K562 (cell line): ENCODE data around the gene GLRX5. TPM values are rescaled to one million over a fixed set of nuclear protein-coding genes. Genes with fewer than 3 reads are reported as not detected.

Experiments
- ATAC-seq: fragments of 200-7000 bp; cut with Tn5 transposase; 3 replicates; pipeline ENCODE4 v1.9.1; 2020; ENCODE audit warnings: moderate library complexity
- BruUV-seq: library from RNA; stranded (reverse); fragments of 400-500 nt; replicated peaks from 2 replicates; lab custom pipeline; 2021; lab: Mats Ljungman, UMichigan
- CTCF ChIA-PET: fragments of 300-600 bp; formaldehyde crosslinking; extraction: SDS; loops from one replicate; lab custom pipeline; 2021; ENCODE audit warnings: low intra/inter-chr PET ratio; lab: Yijun Ruan, JAX
- POLR2A ChIA-PET: fragments of 300-600, 350-650 bp; sonication (Branson Sonifier 250); formaldehyde crosslinking; extraction: SDS; loops from one replicate; lab custom pipeline; 2021; ENCODE audit warnings: antibody characterized with exemption, inconsistent platforms; lab: Yijun Ruan, JAX
- DNase-seq, 4 experiments: peaks; one replicate each; pipeline versions ENCODE4 v3.0.0 to v3.0.0-alpha.2; 2011 to 2018; ENCODE audit warnings: low spot score in 3 of 4, mixed read lengths in 3 of 4; ENCODE audit errors: extremely low read depth in 1 of 4
- FAIRE-seq: peaks from 2 replicates; lab custom pipeline; 2011; peaks lifted over from hg19 to GRCh38; lab: Jason Lieb, UNC
- H2AFZ ChIP-seq: 2 replicates; pipeline ENCODE4 v1.6.0; 2011; ENCODE audit warnings: low read depth, low read length, control low read depth, inconsistent platforms
- H3K27ac ChIP-seq: fragments of 200-600 bp; 3 replicates; pipeline ENCODE4 v1.8.0; 2011; ENCODE audit warnings: low read depth, mild to moderate bottlenecking, control low read depth, inconsistent platforms, low read length, moderate library complexity, mixed read lengths; ENCODE audit errors: extremely low read depth
- H3K27me3 ChIP-seq, 2 experiments: fragments of 300-600 bp in 1 of 2; 2 replicates in 1 of 2; 3 replicates in 1 of 2; pipeline versions ENCODE4 v1.6.0 to v1.8.0; 2011; ENCODE audit warnings: inconsistent platforms in 2 of 2, low read length in 2 of 2, mild to moderate bottlenecking in 1 of 2, mixed read lengths in 1 of 2, moderate library complexity in 1 of 2; ENCODE audit not compliant: control insufficient read depth in 2 of 2, insufficient read depth in 2 of 2
- H3K36me3 ChIP-seq: fragments of 300-600 bp; 3 replicates; pipeline ENCODE4 v1.8.0; 2011; ENCODE audit warnings: mild to moderate bottlenecking, low read length, inconsistent platforms; ENCODE audit not compliant: control insufficient read depth, insufficient read depth
- H3K4me1 ChIP-seq, 2 experiments: fragments of 200-600 bp in 1 of 2; replicated peaks in 1 of 2; 2 replicates in 1 of 2; 3 replicates in 1 of 2; pipeline versions ENCODE4 v1.5.1 to v1.8.0; 2011; ENCODE audit warnings: inconsistent platforms in 2 of 2, low read length in 2 of 2, mild to moderate bottlenecking in 1 of 2, mixed read lengths in 1 of 2, moderate library complexity in 1 of 2; ENCODE audit not compliant: control insufficient read depth in 2 of 2, insufficient read depth in 2 of 2
- H3K4me2 ChIP-seq: 2 replicates; pipeline ENCODE4 v1.6.1; 2011; ENCODE audit warnings: low read length, control low read depth, inconsistent platforms, mixed read lengths; ENCODE audit not compliant: insufficient read depth
- H3K4me3 ChIP-seq: fragments of 200-600 bp; sonication (generic), shearing (Covaris generic); 2 replicates; pipeline ENCODE4 v1.5.1; 2016; ENCODE audit warnings: control low read depth, inconsistent platforms
- H3K79me2 ChIP-seq: fragments of 200-600 bp; 3 replicates; pipeline ENCODE4 v1.8.0; 2011; ENCODE audit warnings: low read length, inconsistent platforms; ENCODE audit not compliant: control insufficient read depth, insufficient read depth
- H3K9ac ChIP-seq, 2 experiments: 2 replicates each; pipeline versions ENCODE4 v1.6.0 to v1.6.1; 2011; ENCODE audit warnings: low read depth in 2 of 2, low read length in 2 of 2, control low read depth in 1 of 2, inconsistent platforms in 1 of 2, mild to moderate bottlenecking in 1 of 2, mixed read lengths in 1 of 2; ENCODE audit not compliant: insufficient read depth in 1 of 2
- H3K9me1 ChIP-seq: one replicate; pipeline ENCODE4 v1.6.0; 2011; ENCODE audit warnings: inconsistent platforms, mild to moderate bottlenecking, low read length, moderate library complexity; ENCODE audit not compliant: control insufficient read depth, insufficient read depth
- H3K9me3 ChIP-seq: replicated peaks from 2 replicates; pipeline ENCODE4 v1.5.1; 2011; ENCODE audit warnings: low read depth, low read length, inconsistent platforms; ENCODE audit not compliant: control insufficient read depth, insufficient read depth
- H4K20me1 ChIP-seq: replicated peaks from 2 replicates; pipeline ENCODE4 v1.6.1; 2011; ENCODE audit warnings: low read length, inconsistent platforms, mixed read lengths; ENCODE audit not compliant: control insufficient read depth, insufficient read depth
- CBX5 ChIP-seq: IDR thresholded peaks from 2 replicates; pipeline ENCODE4 v1.6.1; 2014; ENCODE audit warnings: low read depth, borderline replicate concordance
- CHD2 ChIP-seq: IDR thresholded peaks from 2 replicates; pipeline ENCODE4 v1.6.1; 2011; ENCODE audit warnings: low read depth, low read length
- GABPA ChIP-seq: fragments of 200-800 bp; sonication (Bioruptor generic); conservative IDR thresholded peaks from 2 replicates; pipeline ENCODE4 v1.6.1; 2016; ENCODE audit warnings: low read depth, missing genetic modification characterization, missing compliant biosample characterization
- HDAC2 ChIP-seq: fragments of 450-650 bp; IDR thresholded peaks from 2 replicates; pipeline ENCODE4 v1.6.1; 2016; ENCODE audit warnings: mild to moderate bottlenecking
- ILF3 ChIP-seq: fragments of 450-650 bp; IDR thresholded peaks from 2 replicates; pipeline ENCODE4 v1.6.1; 2018; ENCODE audit warnings: antibody characterized with exemption, mild to moderate bottlenecking, moderate library complexity, borderline replicate concordance
- MCM2 ChIP-seq: fragments of 450-650 bp; IDR thresholded peaks from 2 replicates; pipeline ENCODE4 v1.6.1; 2017; ENCODE audit warnings: low read depth, mild to moderate bottlenecking
- NFATC3 ChIP-seq: fragments of 450-650 bp; IDR thresholded peaks from 2 replicates; pipeline ENCODE4 v1.6.1; 2017; ENCODE audit warnings: mild to moderate bottlenecking
- RBM17 ChIP-seq: fragments of 200-400 bp; formaldehyde crosslinking; IDR thresholded peaks from 2 replicates; pipeline ENCODE4 v1.6.1; 2017; ENCODE audit warnings: low read depth, mild to moderate bottlenecking, low read length, borderline replicate concordance
- SIX5 ChIP-seq, 2 experiments: IDR thresholded peaks; 2 replicates each; pipeline ENCODE4 v1.6.1; 2011; ENCODE audit warnings: low read length in 2 of 2, borderline replicate concordance in 1 of 2, low read depth in 1 of 2, mild to moderate bottlenecking in 1 of 2, moderate library complexity in 1 of 2; ENCODE audit not compliant: insufficient read depth in 1 of 2
- ZBTB1 ChIP-seq: sonication (generic); formaldehyde crosslinking; IDR thresholded peaks from 2 replicates; pipeline ENCODE4 v1.8.1; 2023; ENCODE audit warnings: missing genetic modification reagents, low read depth, mild to moderate bottlenecking, borderline replicate concordance
- ZBTB11 ChIP-seq, 3 experiments: fragments of 200-800 bp in 1 of 3; fragments of 250-450 bp in 1 of 3; fragments of 450-650 bp in 1 of 3; sonication (Bioruptor Pico) in 1 of 3; sonication (Bioruptor generic) in 1 of 3; formaldehyde crosslinking in 1 of 3; IDR thresholded peaks; 2 replicates each; pipeline versions ENCODE4 v1.6.1 to v1.8.0; 2016 to 2022; ENCODE audit warnings: mild to moderate bottlenecking in 2 of 3, missing genetic modification characterization in 2 of 3, missing compliant biosample characterization in 1 of 3, moderate library complexity in 1 of 3
- ZNF354B ChIP-seq: fragments of 250-450 bp; sonication (Bioruptor Pico); IDR thresholded peaks from 2 replicates; pipeline ENCODE4 v1.4.0; 2020
- ZNF76 ChIP-seq: fragments of 250-450 bp; sonication (Bioruptor Pico); IDR thresholded peaks from 2 replicates; pipeline ENCODE4 v1.4.0; 2020; ENCODE audit warnings: mild to moderate bottlenecking, moderate library complexity, borderline replicate concordance
- WGBS: fragments of 100-300 bp; shearing (Covaris generic); methylation state at CpG from one replicate; pipeline ENCODE4 v1.1.6; 2016; ENCODE audit warnings: low coverage, mixed read lengths; ENCODE audit not compliant: insufficient coverage; ENCODE audit errors: missing lambda C conversion rate; 5-methylcytosine and 5-hydroxymethylcytosine counted together
- in situ Hi-C: fragments of 300-500 bp; cut with MboI; formaldehyde crosslinking; loops from 4 replicates; pipeline ENCODE4 v1.15.0; 2018; ENCODE audit warnings: inconsistent platforms, mixed read lengths
- intact Hi-C: fragments of 100-400 bp; cut with micrococcal nuclease; formaldehyde crosslinking; loops from 2 replicates; pipeline ENCODE4 v1.14.2; 2022
- polyA plus RNA-seq, 8 experiments: library from polyadenylated mRNA; depleted of rRNA in 4 of 8; stranded (reverse) in 5 of 8; unstranded in 3 of 8; fragments of >200 nt; fragmentation: Nextera tagmentation in 2 of 8; fragmentation: Illumina TruSeq in 1 of 8; extraction: Ambion mirVana in 2 of 8; extraction: Trizol in 1 of 8; gene quantifications; 2 replicates each; pipeline versions ENCODE4 v1.2.1 to v1.2.3, GENCODE V29; 2011 to 2014; ENCODE audit warnings: inconsistent platforms in 1 of 8, missing spikeins in 1 of 8
- total RNA-seq, 7 experiments: library from RNA; depleted of rRNA in 6 of 7; stranded (reverse); fragments of >200 nt in 6 of 7; fragmentation: Illumina TruSeq in 2 of 7; extraction: Trizol in 2 of 7; gene quantifications; 2 replicates each; pipeline versions ENCODE4 v1.2.1 to v1.2.3, GENCODE V29; 2011 to 2021; ENCODE audit warnings: low replicate concordance in 1 of 7
- TF ChIP-seq, protein P1 (sequence below): fragments of 250-450 bp; sonication (Bioruptor Pico); IDR thresholded peaks from 2 replicates; pipeline ENCODE4 v1.9.0; 2021; ENCODE audit warnings: mild to moderate bottlenecking

Gene GLRX5
- total and polyA plus RNA-seq, 9 of the 15 experiments (the other 6 are each of a cell fraction or from before 2014, with no cell fraction given): 16.7 to 96.8 (median 66.8) TPM

DNA sequence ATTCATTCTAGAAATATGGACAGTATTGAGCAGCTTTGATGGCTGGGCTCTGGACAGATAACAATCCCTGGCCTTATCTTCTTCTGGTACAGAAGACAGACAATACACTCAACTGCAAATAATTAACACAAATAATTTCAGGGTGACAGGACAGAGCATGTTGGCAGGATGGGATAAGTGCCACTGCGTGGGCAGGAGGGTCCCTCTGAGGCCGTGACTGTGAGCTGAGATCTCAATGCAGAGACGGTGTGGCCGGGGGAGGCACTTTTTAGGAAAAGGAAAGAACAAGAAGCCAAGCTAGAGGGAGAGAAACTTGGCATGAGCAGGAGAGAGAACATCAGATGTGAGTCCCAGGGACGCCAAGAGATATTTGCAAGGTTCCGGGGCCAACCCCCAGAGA, 26.5 kb upstream of the GLRX5 start (continued):
- no peak for TF ChIP-seq ZBTB11 (CRISPR knock-in tag; IDR thresholded peaks at IDR 0.05)
- TF ChIP-seq CBX5: no peak
- TF ChIP-seq HDAC2: no peak
- TF ChIP-seq RBM17: no peak
- no peak for TF ChIP-seq SIX5 (IDR thresholded peaks at IDR 0.05; ENCODE audit: borderline replicate concordance in 1 of 2, insufficient read depth in 1 of 2, low read depth in 1 of 2, low read length in 2 of 2)

GRCh38 chr14:95509495-95509894, 25.4 kb upstream of the GLRX5 start:
- Histone ChIP-seq H3K4me3 (no peak overlapping the region), H3K4me1 (peaks cover 18 to 20% of the 10 kb centered on the region in 2 experiments), H4K20me1 (no peaks in the 10 kb centered on the region), H2AFZ (no peak overlapping the region), H3K36me3 (no peaks in the 10 kb centered on the region), H3K9me1 (no peaks in the 10 kb centered on the region), H3K27ac (no peak overlapping the region), H3K9ac (no peak overlapping the region), H3K4me2 (no peak overlapping the region), H3K27me3 (no peaks in the 10 kb centered on the region), H3K9me3 (no peaks in the 10 kb centered on the region), H3K79me2 (no peaks in the 10 kb centered on the region)
- ChIA-PET POLR2A (interaction anchor here (0.6 to 0.9 kb wide), 3 partner anchors 9 to 488 kb away, joined by 3 read pairs; no protein-coding TSS in a partner anchor), CTCF (no interaction called here)
- FAIRE-seq (no peak), DNase-seq (no peak), ATAC-seq (no peak)
- in situ Hi-C loops: no loop called here
- TF ChIP-seq GABPA (tag) (no peak), ZNF354B (CRISPR knock-in tag) (no peak), ILF3 (no peak), ZNF76 (no peak), ZBTB1 (CRISPR knock-in tag) (no peak), MCM2 (no peak), NFATC3 (no peak), CHD2 (no peak)
- TF ChIP-seq, protein P1, sequence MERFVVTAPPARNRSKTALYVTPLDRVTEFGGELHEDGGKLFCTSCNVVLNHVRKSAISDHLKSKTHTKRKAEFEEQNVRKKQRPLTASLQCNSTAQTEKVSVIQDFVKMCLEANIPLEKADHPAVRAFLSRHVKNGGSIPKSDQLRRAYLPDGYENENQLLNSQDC (CRISPR knock-in tag): no peak
- WGBS: 60% methylated on average over 6 of the region's 6 CpGs
- BruUV-seq: no TSS peak
- intact Hi-C loops: no loop called here
